ENCODE data around the gene DDX50.
A peak's percentile ranks its signal among the peaks of the same experiment; 100 is the strongest.

Gene DDX50

DNA sequence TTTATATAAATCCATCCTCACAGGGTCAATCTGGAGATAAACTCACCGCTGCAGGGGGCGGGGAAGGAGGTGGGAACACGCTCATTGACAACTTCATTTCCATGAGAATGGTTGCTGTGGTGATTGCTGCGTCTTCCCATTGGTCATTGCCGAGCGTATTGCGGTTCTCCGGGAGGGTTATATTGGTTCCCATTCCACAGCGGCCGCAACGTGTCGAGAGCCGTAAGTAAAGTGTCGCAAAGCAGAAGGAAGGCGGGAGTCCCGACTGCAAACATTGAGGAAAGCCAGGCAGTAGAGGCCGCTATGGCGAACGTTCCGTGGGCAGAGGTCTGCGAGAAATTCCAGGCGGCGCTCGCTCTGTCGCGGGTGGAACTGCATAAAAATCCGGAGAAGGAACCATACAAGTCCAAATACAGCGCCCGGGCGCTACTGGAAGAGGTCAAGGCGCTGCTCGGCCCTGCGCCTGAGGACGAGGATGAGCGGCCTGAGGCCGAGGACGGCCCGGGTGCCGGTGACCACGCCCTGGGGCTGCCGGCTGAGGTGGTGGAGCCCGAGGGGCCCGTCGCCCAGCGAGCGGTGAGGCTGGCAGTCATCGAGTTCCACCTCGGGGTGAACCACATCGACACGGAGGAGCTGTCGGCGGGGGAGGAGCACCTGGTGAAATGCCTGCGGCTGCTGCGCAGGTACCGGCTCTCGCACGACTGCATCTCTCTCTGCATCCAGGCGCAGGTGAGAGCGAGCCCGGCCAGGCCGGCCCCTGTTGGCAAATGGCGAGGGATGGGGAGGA, 87.6 kb downstream of the DDX50 start, which contains the start of gene KIFBP:
Gene KIFBP, plus strand, starts transcription at position 274 of the 787 bp plus-strand sequence. Its CDS starts 30 bp downstream, at position 304.
- peak; percentile 37 to 48 (median 44) for DNase-seq

DNA sequence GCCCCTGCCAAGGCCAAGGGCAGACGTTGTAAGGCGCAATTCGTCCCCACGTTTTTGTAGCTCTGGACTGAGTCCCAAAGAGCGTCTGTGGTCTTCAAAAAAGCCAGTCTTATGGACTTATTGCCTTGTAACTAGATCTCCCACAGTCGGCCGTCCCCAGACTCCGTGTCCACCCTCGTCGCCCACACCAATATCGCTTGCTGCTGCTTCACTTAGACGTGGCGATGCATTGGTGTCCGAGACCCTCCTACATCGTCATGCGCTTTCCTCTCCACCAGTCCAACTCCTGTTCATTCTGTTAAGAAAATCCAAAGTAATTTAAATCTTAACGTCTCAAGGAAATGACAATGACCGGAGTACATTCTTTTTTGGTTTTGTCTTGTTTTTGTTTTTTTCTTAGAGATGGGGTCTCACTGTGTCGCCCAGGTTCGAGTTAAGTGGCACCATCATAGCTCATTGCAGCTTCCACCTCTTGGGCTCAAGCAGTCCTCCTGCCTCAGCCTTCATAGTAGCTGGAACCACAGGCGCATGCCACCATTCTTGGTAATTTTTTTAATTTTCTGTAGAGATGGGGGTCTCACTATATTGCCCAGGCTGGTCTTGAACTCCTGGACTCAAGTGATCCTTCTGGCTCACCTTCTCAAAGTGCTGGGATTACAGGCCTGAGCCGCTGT, 88.3 kb downstream of the DDX50 start:
- no peak for DNase-seq

DNA sequence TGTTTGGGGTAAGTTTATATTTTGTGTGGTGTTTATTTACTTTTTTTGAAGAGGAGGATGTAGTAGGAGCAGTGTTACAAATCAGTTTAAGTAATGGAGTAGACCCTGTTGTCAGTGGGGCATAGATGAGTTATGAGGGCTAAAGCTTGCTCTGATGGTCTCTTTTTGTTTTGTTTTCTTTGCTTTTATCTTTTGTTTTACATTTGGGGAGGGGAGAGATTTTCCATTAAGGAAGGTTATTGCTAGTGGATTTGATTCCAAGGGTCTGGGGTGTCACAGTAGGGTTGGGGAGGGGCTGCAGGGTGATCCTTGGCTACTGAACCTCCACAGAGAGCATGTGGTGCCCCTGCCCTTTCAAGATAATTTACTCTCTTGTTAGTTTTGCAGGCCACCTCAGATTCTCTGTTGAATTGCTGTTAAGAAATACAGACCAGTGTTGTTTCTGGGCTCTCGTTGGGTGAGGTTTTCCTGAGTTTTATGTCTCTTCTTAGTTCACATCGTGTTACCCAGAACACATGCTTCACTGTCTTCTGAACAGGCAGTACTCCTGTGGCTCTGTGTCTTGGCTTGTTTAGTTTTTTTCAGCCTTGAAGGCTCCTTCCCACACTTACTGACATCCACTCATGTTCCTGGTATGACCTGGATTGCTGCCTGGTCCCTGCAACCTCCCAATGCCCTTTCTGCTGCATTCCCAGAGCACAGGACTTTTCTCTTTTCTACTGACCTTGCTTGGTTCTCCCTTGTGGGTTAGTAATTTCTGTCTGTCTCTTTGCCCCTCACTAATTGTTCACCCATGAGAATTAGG, 91.7 kb downstream of the DDX50 start:
- no peak for DNase-seq

All from activated CD4-positive, CD25-positive, alpha-beta regulatory T cell (primary cell).